GM18861 (cell line): ENCODE data around the gene GHRL.
"Not testable (repeated sequence)": the region's sequence is repeated elsewhere in the genome, so short reads cannot be mapped to it uniquely, and the experiment has no call there.

Experiments used
- ATAC-seq: cut with Tn5 transposase; IDR thresholded peaks from one replicate; pipeline ENCODE4 v1.9.1; 2021; ENCODE audit not compliant: unreplicated experiment

GHRL gene

DNA sequence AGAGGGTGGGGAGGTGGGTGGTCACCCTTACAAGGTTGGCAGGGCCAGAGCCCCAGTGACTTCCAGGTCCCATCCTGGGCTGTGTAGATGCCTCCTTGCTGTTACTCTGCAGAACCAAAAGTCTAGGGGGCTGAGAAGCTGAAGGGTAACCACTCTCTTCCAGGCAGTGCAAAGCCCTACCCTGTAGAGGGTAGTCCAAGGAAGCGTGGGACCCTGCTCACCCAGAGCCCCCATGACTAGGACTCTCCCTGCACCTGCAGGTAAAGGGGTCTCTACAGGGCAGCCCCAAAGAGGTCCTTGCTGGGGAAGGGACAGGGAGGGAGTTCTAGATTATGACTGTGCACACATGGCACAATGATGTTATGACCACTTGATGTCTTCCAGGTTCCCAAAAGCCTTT is 14.2 kb downstream of the GHRL start:
- no peak for ATAC-seq

DNA sequence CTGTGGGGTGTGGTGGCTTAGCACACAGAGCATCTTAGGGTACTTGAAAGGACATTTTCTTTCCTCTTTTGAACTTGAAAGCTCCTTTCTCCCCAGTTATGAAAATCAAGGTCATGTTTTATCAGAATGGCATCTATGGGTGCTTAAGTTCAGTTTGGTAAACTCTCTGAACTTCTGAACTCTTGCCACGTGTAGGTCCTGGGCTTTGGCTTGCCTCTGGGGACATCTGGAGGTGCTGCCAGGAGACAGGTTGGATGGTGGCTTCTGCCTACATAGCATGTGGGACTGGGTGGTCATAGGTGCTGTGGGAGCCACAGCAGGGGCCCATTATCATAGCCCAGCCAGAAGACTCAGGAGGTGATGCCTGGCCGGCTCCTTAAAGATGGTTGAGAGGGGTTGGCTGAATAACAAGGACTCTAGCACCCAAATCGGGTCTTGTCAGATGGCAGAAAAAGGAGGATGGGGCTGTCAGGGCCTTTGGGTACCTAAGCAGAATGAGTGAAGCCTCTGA is 15.6 kb downstream of the GHRL start:
- no peak for ATAC-seq

DNA sequence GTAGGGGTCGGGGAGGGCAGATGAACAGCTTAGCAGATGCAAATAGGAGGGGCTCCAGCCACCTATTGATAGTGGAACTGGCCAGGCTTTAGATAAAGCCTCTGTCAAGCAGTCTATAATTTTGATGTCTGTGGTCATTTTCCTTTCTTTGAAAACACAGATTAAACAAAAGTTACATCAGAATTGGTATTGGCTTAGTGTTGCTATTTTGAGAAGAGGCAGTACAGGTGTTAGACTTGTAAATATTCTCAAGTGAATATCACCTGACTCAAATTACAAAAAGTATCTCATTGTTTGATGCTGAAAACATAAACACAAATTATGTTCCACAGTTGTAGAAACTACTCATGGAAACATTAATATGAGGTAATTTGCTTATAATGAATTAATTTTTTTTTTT is 18.1 kb downstream of the GHRL start:
- ATAC-seq, result no peak

DNA sequence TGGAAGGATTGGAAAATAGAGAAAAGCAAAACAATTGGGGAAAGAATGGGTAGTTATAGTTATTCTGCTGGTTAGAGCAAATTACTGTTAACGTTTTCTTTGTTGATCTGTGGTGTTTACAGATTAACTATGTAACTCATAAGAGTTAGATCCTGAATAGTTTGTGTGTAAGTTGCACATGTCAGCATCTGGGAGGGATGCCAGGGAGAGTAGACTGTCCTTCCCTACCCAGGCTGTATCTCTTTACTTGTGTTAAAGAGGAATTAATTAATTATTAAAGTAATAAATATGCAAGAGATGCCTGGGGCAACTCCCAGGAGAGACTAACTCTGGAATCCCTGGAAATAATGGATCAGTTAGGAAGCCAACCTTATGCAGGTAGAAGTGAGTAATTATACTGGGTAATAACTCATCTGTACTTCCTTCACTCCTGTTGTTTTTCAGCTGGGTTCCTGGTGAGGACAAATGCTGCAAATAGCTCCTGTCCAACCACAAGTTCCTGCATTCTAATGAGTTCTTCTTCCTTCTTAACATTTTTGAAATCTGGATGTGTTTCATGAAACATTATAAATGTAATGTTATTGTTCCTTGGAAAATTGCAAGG is 18.9 kb downstream of the GHRL start:
- ATAC-seq, result no peak

DNA sequence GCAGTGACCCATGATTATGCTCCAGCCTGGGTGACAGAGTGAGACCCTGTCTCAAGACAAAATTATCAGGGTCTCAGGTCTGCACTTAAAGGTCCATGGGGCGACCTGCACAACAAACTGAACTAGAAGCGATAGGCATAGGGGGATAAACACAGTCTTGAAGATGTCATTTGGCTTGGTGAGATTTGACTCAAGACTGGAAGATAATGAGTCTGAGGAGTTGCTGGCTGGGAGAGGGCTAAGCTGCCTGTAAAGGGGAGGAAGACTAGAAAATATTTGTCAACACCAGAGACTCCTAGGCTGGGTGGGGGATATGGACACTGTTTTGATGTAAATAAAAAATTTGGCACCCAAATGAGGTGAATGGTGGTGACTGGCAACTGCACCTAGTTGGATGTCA is 19.8 kb downstream of the GHRL start:
- ATAC-seq, result no peak

DNA sequence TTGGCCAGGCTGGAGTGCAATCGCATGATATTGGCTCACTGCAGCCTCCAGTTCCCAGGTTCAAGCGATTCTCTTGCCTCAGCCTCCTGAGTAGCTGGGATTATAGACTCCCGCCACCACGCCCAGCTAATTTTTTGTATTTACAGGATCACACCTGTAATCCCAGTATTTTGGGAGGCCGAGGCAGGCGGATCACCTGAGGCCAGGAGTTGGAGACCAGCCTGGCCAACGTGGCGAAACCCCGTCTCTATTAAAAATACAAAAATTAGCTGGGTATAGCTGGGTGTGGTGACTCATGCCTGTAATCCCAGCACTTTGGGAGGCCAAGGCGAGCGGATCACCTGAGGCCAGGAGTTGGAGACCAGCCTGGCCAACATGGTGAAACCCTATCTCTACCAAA is 20.3 kb downstream of the GHRL start:
- ATAC-seq, result not testable (repeated sequence)

- no peak for ATAC-seq
Observed at GRCh38 chr3:10269443-10269842, 23.3 kb downstream of the GHRL start.

DNA sequence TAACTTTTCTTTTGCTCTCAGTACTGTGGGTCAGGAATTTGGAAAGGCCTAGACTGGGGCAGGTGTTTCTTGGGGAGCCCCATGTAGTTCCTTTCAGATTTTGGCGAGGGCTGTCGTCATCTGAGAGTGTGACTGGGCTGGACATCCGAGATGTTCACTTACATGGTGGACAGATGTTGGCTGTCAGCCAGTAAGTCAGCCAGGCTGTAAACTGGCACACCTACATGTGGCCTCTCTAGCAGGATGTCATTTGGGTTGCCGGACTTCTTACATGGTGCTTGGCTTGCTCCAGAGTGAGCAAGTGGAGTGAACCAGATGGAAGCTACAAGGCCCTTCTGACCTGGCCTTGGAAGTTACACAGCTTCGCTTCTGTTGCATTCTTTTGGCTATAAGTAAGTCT is 23.8 kb downstream of the GHRL start:
- ATAC-seq, result no peak

DNA sequence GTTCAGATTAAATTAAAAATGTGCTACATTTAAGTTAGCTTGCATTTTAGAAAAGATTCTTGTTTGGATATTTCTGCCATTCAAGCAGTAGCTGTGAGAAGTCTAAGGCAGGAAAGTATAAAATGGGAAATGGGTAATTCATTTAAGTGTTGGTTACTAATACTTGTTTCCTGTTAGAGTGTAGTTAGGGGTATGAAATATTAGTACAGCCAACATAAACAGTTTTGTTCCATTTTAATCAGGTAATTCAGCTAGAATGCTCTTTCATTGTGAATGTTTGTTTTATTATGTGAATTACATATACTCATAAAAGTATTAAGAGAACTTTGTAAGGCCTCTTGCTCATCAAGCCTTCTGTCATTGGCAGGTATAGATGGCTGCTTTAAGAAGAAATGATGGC is 24.6 kb downstream of the GHRL start:
- no peak for ATAC-seq

GRCh38 chr3:10266936-10267335 is 25.8 kb downstream of the GHRL start:
- not testable (repeated sequence) for ATAC-seq

DNA sequence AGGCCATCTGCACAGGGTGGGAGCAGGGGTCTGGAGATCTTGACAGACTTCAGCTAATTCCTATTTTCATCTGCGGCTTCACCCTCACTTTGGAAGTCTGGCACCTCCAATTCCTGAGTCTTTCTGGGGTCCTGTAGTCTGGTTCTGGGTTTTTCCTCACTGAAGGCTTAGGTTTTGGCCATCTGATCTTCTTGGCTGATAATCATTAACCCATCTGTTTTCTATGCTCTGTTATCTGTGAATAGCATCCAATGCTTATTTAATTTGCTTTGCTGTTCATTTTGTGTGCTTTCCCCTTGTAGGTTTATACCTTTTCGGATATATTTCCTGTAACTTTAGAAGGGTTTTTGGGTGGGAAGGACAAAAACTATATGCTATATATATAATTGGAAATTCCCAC is 26.9 kb downstream of the GHRL start:
- no peak for ATAC-seq

DNA sequence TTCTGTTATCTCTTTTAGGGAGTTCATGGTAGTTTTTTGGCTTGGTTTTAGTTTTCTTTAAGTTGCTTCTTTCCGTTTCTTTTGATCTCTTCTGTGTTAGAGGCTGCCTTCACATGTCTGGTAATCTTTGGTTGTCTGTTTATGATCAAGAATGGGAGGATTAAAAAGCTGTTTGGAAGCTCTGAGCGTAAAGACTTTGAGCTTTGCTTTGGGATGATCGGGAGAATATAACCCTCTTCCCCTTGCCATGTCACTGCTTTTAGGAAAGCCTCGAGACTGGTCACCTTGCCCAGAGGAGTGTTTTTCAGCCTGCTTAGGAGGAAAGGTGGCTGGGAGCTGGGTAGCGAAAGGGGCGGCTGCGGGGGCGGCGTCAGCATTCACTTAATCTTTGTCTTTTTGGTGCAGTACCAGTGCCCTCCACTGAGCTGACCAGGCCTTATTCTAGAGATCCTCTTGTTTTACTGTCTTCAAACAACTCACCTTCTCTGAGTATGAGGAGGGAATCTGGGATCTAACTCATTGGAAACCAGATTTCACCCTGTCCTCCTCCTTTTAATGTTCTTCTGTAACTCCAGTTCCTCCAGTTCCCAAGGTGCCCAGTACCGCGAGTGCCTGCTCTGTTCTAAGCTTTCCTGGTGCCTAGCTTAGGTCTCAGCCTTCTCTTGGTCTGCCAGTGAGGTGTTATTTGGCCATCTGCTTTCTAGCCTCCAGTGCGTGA is 28.9 kb downstream of the GHRL start:
- ATAC-seq, result no peak

- ATAC-seq, result no peak
Observed at GRCh38 chr3:10262027-10262426, 30.7 kb downstream of the GHRL start.

GRCh38 chr3:10260211-10260701 is 32.5 kb downstream of the GHRL start:
- ATAC-seq, result no peak

DNA sequence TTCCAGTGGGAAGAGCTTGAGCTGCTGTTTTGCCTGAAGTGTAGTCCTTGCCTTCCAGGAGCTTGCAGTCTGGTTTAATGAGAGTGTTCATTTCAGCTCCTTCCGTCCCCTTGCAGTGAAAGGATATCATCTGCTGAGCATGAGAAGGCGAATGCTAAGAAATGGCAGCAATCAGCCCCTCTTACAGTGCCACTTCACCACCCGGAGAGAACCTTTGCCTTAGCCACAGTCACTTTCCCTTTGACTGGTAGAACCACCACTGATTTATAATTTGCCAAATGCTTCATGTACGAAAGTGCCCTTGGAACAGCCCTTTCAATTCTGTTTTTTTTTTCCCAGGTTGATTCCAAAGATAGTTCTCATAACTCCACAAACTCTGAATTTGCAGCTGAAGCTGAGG is 32.9 kb downstream of the GHRL start:
- no peak for ATAC-seq

- no peak for ATAC-seq
Observed at GRCh38 chr3:10259036-10259435, 33.7 kb downstream of the GHRL start.

DNA sequence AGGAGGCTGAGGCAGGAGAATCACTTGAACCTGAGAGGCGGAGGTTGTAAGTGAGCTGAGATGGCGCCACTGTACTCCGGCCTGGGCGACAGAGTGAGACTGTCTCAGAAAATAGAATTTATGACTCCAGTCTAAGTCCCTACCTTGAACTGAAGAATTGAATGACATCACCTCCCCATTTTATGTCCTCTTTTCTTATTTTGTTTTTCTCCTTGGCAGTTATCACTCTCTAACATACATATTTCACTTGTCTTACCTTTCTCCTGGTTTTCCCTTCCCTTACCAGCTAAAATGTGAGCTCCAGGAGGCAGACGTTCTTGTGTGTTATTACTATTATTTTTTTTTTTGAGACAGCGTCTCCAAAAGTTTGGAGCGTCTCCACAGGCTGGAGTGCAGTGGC is 36.9 kb downstream of the GHRL start:
- no peak for ATAC-seq

GRCh38 chr3:10253731-10254130 is 39.0 kb downstream of the GHRL start:
- no peak for ATAC-seq

DNA sequence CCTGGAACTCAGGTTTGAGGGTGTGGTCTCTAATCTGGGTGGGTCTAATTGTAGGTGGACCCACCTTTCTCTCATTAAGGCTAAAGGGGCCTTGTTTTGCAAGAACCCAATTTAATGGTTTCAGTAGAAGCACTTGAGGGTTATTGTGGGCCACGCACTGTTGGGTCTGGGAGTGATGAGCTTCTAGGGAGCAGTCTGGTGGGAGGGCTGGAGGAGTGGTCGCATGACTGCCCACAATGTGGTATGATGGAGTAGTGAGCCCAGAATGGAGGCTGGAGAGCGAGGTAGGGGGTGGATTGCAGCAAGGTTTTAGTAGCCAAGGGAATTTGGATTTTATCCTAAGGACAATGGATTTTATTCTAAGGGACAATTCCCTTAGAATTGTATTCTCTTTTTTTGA is 41.7 kb downstream of the GHRL start:
- no peak for ATAC-seq

GRCh38 chr3:10249833-10250232 is 42.9 kb downstream of the GHRL start:
- no peak for ATAC-seq

DNA sequence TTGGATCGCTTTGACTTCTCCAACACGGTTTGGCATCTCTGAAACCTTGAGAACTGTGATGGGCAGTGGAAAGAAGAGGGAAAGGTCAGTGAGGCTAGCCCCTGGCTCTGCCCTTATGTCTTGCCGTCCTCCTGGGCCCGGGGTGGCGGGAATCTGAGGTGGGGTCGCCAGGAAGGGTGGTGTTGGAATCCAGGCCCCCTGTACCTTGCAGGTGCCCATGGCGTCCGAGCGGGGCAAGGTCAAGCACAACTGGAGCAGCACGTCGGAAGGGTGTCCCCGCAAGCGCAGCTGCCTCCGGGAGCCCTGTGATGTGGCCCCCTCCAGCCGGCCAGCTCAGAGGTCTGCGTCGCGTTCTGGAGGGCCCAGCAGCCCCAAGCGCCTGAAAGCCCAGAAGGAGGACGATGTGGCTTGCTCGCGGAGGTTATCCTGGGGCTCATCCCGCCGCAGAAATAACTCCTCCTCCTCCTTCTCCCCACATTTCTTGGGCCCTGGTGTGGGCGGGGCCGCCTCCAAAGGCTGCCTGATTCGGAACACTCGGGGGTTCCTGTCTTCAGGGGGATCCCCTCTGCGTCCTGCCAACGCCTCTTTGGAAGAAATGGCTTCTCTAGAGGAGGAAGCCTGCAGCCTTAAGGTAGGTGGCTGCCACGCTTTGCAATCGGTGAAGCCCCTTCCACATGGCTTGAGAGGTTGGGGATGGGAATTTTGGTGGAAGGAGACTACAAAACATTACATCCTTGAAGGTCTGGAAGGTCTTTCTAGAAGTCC is 43.6 kb downstream of the GHRL start:
- ATAC-seq, result no peak
